HG03378 (cell line): ENCODE data around the gene MUSK.

Experiments
- ATAC-seq: cut with Tn5 transposase; IDR thresholded peaks from one replicate; pipeline ENCODE4 v1.9.1; 2021; ENCODE audit warnings: mild to moderate bottlenecking, moderate library complexity; ENCODE audit not compliant: unreplicated experiment

MUSK gene

DNA sequence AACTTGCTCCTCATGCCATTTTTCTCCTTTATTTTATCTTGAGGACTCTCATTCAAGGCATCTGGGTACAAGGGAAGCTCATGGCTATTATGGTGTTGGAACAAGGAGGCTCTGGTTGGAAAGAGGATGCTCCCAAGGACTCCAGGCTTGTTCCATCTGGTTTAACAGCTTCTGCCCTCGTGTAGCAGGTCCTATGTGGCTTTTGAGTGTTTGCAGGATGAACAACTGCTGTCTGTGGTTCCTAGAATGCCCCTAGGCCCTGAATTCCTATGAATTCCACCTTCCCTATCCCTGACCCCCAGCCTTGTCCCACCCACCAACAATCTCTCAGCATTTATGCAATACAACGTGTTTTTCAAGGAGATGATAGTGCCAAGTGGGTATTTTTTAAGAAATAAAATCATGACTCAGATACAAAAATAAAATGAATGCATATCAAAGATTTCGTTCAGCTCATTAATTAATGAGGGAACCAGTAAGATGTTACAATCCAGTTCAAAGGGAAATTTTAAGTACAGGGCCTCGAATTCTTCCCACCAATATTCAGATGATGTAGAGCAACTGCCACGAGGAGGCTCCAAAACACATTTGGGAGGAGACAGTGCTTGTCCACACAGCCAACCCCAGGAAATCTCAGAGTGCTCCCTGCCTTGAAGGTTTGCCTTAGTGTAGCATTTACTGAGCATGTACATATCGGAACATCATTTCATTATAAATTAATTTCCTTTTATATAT is 182.0 kb downstream of the MUSK start:
- no peak for ATAC-seq
